ENCODE data around the gene KIRREL3.

Gene KIRREL3

DNA sequence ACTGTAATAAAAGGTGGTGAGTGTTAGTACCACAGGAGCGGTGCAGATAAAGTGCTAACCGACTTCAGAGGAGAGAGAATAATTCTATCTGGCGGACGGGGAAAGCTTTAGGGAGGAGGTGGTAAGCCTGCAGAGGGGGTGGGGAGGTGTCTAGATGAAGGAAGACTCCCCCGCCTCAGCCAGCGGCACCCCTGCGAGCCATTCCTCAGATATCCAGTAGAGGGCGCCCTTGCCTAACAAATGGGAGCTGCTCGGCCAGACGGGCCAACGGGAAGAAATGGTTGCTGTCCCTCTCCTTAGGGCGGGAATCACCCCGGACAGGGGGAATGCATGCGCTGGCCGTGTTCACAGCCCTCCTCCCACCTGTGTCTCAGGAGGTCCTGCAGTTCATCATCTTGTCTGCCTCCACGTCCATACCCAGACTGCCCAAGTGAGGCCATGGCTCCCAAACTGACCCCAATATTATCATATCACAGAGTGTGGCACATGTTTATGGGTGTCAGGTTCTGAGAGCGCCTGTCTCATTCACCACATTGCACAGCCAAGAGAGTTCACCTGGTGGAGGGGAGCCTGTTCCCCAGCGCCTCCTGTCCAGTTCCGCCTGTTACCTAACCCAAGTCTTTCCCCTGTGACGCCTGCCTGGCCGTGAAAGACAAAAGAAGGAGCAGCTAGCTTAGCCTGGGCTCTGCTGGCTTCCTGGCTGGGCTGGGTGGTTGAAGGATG is 559.6 kb downstream of the KIRREL3 start:
- H3K4me3 ChIP-seq (replicated peaks; ENCODE audit: insufficient read depth, low read length), result no peak overlapping the region

DNA sequence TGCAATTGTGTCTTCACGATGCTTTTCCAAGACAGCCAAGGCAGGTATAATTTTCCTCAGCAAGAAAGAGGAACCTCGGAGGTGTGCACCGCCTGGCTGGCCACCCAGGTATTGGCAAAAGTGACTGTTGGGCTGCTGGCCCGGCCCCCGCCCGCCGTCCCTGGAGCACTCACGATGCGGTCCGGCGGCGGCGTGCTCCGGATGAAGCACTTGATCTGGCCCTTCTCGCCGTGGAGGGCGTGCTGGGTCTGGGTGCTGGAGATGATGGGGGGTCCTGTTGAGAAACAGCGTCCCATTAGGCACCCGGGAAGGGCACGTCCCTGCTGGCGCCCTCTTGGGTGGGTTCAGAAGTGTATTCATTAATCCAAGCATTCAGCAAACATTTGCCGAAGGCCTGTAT is 560.3 kb downstream of the KIRREL3 start:
- no peak overlapping the region for H3K4me3 ChIP-seq (replicated peaks; ENCODE audit: insufficient read depth, low read length)
- DNase-seq (ENCODE audit: low read depth in 1 of 2, low spot score in 1 of 2), result no peak
- H3K27ac ChIP-seq (replicated peaks), result no peak overlapping the region
- H3K27me3 ChIP-seq (ENCODE audit: insufficient read depth, poor library complexity, severe bottlenecking), result no peaks in the 10 kb centered on the region
- TF ChIP-seq CTCF (IDR thresholded peaks at IDR 0.05; ENCODE audit: insufficient read depth, low read length), result no peak
- no peak for TF ChIP-seq GABPA (IDR thresholded peaks at IDR 0.05; ENCODE audit: low read depth)

More for the DNA sequence above, 559.6 kb downstream of the KIRREL3 start:
- no peak overlapping the region for H3K27ac ChIP-seq (replicated peaks)
- TF ChIP-seq SPI1 (IDR thresholded peaks at IDR 0.05; ENCODE audit: borderline replicate concordance, low read depth) (no peak), GABPA (IDR thresholded peaks at IDR 0.05; ENCODE audit: low read depth) (no peak), CTCF (IDR thresholded peaks at IDR 0.05; ENCODE audit: insufficient read depth, low read length) (peak; percentile 87)
- TF ChIP-seq, protein P1, sequence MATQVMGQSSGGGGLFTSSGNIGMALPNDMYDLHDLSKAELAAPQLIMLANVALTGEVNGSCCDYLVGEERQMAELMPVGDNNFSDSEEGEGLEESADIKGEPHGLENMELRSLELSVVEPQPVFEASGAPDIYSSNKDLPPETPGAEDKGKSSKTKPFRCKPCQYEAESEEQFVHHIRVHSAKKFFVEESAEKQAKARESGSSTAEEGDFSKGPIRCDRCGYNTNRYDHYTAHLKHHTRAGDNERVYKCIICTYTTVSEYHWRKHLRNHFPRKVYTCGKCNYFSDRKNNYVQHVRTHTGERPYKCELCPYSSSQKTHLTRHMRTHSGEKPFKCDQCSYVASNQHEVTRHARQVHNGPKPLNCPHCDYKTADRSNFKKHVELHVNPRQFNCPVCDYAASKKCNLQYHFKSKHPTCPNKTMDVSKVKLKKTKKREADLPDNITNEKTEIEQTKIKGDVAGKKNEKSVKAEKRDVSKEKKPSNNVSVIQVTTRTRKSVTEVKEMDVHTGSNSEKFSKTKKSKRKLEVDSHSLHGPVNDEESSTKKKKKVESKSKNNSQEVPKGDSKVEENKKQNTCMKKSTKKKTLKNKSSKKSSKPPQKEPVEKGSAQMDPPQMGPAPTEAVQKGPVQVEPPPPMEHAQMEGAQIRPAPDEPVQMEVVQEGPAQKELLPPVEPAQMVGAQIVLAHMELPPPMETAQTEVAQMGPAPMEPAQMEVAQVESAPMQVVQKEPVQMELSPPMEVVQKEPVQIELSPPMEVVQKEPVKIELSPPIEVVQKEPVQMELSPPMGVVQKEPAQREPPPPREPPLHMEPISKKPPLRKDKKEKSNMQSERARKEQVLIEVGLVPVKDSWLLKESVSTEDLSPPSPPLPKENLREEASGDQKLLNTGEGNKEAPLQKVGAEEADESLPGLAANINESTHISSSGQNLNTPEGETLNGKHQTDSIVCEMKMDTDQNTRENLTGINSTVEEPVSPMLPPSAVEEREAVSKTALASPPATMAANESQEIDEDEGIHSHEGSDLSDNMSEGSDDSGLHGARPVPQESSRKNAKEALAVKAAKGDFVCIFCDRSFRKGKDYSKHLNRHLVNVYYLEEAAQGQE (IDR thresholded peaks at IDR 0.05; ENCODE audit: insufficient replicate concordance, low read depth), result peak; percentile 39
- H3K27me3 ChIP-seq (ENCODE audit: insufficient read depth, poor library complexity, severe bottlenecking), result no peaks in the 10 kb centered on the region
- DNase-seq (ENCODE audit: low read depth in 1 of 2, low spot score in 1 of 2), result peak; percentile 58 to 82

GRCh38 chr11:126438691-126439090 is 561.9 kb downstream of the KIRREL3 start:
- TF ChIP-seq SPI1 (IDR thresholded peaks at IDR 0.05; ENCODE audit: borderline replicate concordance, low read depth) (no peak), POLR2AphosphoS5 (IDR thresholded peaks at IDR 0.05; ENCODE audit: low read depth) (no peak), CTCF (IDR thresholded peaks at IDR 0.05; ENCODE audit: insufficient read depth, low read length) (no peak), GABPA (IDR thresholded peaks at IDR 0.05; ENCODE audit: low read depth) (no peak)
- TF ChIP-seq, protein P1 (IDR thresholded peaks at IDR 0.05; ENCODE audit: insufficient replicate concordance, low read depth), result no peak
- Histone ChIP-seq H3K27me3 (ENCODE audit: insufficient read depth, poor library complexity, severe bottlenecking) (no peaks in the 10 kb centered on the region), H3K27ac (replicated peaks) (0 out of 2 replicates have a peak overlapping the region, but pooled peaks have one; percentile 9), H3K4me3 (replicated peaks; ENCODE audit: insufficient read depth, low read length) (no peak overlapping the region)
- DNase-seq (ENCODE audit: low read depth in 1 of 2, low spot score in 1 of 2), result no peak

DNA sequence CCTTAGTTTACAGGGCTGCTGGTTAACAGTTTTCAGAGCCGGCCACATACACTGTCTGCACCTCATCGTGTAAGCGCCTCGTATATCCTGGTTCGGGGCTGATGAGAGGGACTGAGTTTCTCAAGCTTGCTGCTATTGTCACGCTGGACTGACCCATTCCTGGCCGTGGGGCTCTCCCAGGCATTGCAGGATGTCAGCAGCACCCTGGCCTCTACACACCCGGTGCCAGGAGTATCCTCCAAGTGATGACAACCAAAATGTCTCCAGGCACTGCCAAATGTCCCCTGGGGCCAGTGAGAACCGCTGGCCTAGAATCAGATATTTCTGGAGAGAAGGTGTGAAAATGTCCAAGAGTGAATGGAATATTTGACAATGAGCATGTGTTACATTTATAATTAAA is 562.3 kb downstream of the KIRREL3 start:
- TF ChIP-seq POLR2AphosphoS5 (IDR thresholded peaks at IDR 0.05; ENCODE audit: low read depth) (no peak), SPI1 (IDR thresholded peaks at IDR 0.05; ENCODE audit: borderline replicate concordance, low read depth) (no peak), CTCF (IDR thresholded peaks at IDR 0.05; ENCODE audit: insufficient read depth, low read length) (no peak), GABPA (IDR thresholded peaks at IDR 0.05; ENCODE audit: low read depth) (no peak)
- TF ChIP-seq, protein P1 (IDR thresholded peaks at IDR 0.05; ENCODE audit: insufficient replicate concordance, low read depth), result no peak
- no peak overlapping the region for H3K4me3 ChIP-seq (replicated peaks; ENCODE audit: insufficient read depth, low read length)
- no peaks in the 10 kb centered on the region for H3K27me3 ChIP-seq (ENCODE audit: insufficient read depth, poor library complexity, severe bottlenecking)
- H3K27ac ChIP-seq (replicated peaks), result no peak overlapping the region
- no peak for DNase-seq (ENCODE audit: low read depth in 1 of 2, low spot score in 1 of 2)

All from HL-60 (cell line).